Measurements from ENCODE around the gene TUBB2A.

DNA sequence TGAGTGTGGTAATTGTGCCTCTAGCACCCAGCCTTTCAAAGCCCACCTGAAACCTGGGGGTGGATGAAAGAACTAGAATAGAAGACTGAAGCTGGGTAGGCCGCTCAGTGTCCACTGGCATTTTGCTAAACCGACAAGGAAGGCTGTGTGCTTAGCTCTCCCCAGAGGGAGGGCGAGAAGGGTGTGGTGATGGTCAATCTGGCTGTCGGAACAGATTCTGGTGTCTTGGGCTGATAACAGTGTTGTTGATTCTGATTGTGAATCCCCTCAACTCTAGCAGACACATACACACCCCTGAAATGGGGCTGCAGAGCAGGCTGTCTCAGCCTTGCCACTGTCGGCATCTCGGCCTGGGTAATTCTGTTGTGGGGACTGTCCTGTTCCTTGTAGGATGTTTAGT, 43.0 kb downstream of the TUBB2A start:
- TF ChIP-seq POLR2A (IDR thresholded peaks at IDR 0.05; ENCODE audit: low read depth) (no peak), POLR2AphosphoS5 (IDR thresholded peaks at IDR 0.05) (no peak)
- TF ChIP-seq, protein P1, sequence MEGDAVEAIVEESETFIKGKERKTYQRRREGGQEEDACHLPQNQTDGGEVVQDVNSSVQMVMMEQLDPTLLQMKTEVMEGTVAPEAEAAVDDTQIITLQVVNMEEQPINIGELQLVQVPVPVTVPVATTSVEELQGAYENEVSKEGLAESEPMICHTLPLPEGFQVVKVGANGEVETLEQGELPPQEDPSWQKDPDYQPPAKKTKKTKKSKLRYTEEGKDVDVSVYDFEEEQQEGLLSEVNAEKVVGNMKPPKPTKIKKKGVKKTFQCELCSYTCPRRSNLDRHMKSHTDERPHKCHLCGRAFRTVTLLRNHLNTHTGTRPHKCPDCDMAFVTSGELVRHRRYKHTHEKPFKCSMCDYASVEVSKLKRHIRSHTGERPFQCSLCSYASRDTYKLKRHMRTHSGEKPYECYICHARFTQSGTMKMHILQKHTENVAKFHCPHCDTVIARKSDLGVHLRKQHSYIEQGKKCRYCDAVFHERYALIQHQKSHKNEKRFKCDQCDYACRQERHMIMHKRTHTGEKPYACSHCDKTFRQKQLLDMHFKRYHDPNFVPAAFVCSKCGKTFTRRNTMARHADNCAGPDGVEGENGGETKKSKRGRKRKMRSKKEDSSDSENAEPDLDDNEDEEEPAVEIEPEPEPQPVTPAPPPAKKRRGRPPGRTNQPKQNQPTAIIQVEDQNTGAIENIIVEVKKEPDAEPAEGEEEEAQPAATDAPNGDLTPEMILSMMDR (IDR thresholded peaks at IDR 0.05): no peak
